ENCODE data around the gene LRP1B.

DNA sequence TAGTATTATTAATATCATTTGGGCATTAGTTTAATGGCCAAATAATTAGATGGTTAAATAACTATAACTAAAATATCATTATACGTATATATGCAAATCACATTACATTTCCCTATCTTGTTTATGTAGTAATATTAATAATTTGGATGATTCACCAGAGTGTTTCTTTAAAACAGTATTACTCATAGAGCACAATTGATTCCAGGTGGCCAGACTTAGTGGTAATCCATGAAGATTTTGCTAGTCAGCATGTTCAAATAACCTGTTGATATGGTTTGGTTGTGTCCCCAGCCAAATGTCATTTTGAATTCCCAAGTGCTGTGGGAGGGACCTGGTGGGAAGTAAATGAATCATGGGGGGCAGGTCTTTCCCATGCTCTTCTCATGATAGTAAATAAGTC is 782.3 kb downstream of the LRP1B start:
- TF ChIP-seq, protein P1, sequence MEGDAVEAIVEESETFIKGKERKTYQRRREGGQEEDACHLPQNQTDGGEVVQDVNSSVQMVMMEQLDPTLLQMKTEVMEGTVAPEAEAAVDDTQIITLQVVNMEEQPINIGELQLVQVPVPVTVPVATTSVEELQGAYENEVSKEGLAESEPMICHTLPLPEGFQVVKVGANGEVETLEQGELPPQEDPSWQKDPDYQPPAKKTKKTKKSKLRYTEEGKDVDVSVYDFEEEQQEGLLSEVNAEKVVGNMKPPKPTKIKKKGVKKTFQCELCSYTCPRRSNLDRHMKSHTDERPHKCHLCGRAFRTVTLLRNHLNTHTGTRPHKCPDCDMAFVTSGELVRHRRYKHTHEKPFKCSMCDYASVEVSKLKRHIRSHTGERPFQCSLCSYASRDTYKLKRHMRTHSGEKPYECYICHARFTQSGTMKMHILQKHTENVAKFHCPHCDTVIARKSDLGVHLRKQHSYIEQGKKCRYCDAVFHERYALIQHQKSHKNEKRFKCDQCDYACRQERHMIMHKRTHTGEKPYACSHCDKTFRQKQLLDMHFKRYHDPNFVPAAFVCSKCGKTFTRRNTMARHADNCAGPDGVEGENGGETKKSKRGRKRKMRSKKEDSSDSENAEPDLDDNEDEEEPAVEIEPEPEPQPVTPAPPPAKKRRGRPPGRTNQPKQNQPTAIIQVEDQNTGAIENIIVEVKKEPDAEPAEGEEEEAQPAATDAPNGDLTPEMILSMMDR (IDR thresholded peaks at IDR 0.05; ENCODE audit: low read length): no peak
- TF ChIP-seq EZH2 (optimal IDR thresholded peaks at IDR 0.05; ENCODE audit: low read depth, low read length): no peak
